Stomach smooth muscle (tissue), 2 donors: ENCODE data around the gene NUMBL.

ENCODE experiments used
- H3K27ac ChIP-seq: one replicate; pipeline ENCODE4 v1.7.0; 2013; ENCODE audit warnings: mild to moderate bottlenecking, low read length, inconsistent platforms
- H3K27me3 ChIP-seq, 2 donors: one replicate each; pipeline ENCODE4 v1.7.0; 2013; ENCODE audit warnings: low read length in 2 of 2; ENCODE audit not compliant: insufficient read depth in 2 of 2, control insufficient read depth in 1 of 2
- H3K36me3 ChIP-seq, 2 donors: one replicate each; pipeline ENCODE4 v1.7.0; 2013; ENCODE audit warnings: low read length in 2 of 2; ENCODE audit not compliant: control insufficient read depth in 2 of 2, insufficient read depth in 2 of 2
- H3K4me1 ChIP-seq: one replicate; pipeline ENCODE4 v1.7.0; 2013; ENCODE audit warnings: low read length; ENCODE audit not compliant: control insufficient read depth, insufficient read depth
- H3K4me3 ChIP-seq, 2 donors: one replicate each; pipeline ENCODE4 v1.7.0; 2013; ENCODE audit warnings: low read length in 2 of 2
- H3K9ac ChIP-seq, 2 donors: one replicate each; pipeline ENCODE4 v1.7.0; 2013; ENCODE audit warnings: low read length in 2 of 2, mild to moderate bottlenecking in 1 of 2
- H3K9me3 ChIP-seq, 2 donors: one replicate each; pipeline ENCODE4 v1.7.0; 2013; ENCODE audit warnings: low read length in 2 of 2; ENCODE audit not compliant: control insufficient read depth in 2 of 2
- donor health status: healthy.
- donor health status: Pancreatic carcinoma.

NUMBL gene

DNA sequence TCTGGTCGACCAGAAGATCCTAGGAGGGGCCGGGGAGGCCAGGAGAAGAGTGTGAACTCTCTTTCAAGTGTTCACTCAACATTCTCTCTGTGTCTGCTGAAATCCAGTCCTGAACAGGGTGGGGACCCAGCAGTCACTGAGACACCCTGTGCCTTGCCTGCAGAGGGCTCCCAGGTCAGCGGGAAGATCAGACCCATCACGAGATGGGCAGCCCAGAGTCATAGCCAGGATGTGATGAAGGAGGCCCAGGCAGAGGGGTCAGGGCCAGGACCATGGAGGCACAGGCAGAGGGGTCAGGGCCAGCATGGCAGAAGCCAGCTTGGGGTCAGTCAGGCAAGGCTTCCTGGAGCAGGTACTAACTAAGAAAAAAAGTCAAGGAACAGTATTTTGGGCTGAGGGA lies 9.4 kb downstream of the NUMBL start:
- H3K27ac ChIP-seq, result no peak overlapping the region
- peaks cover 53 to 59% of the 10 kb centered on the region in 2 donors for H3K36me3 ChIP-seq
- H3K4me3 ChIP-seq, result no peak overlapping the region
- peaks cover 7% of the 10 kb centered on the region for H3K4me1 ChIP-seq
- H3K9ac ChIP-seq, result no peak overlapping the region
- no peaks in the 10 kb centered on the region for H3K9me3 ChIP-seq
- H3K27me3 ChIP-seq, result no peaks in the 10 kb centered on the region

GRCh38 chr19:40677156-40677555 lies 13.3 kb downstream of the NUMBL start:
- no peaks in the 10 kb centered on the region for H3K9me3 ChIP-seq
- no peak overlapping the region for H3K4me3 ChIP-seq
- peaks cover 54 to 57% of the 10 kb centered on the region in 2 donors for H3K36me3 ChIP-seq
- no peak overlapping the region for H3K9ac ChIP-seq
- no peak overlapping the region for H3K27ac ChIP-seq
- no peaks in the 10 kb centered on the region for H3K27me3 ChIP-seq
- H3K4me1 ChIP-seq, result peaks cover 3% of the 10 kb centered on the region

- Histone ChIP-seq H3K4me1 (peaks cover 3% of the 10 kb centered on the region), H3K9ac (no peak overlapping the region), H3K9me3 (no peaks in the 10 kb centered on the region), H3K36me3 (peaks cover 68 to 75% of the 10 kb centered on the region in 2 donors), H3K27me3 (no peaks in the 10 kb centered on the region), H3K27ac (no peak overlapping the region), H3K4me3 (no peak overlapping the region)
Observed at GRCh38 chr19:40674291-40674690, 16.2 kb downstream of the NUMBL start.

GRCh38 chr19:40673397-40673796 lies 17.1 kb downstream of the NUMBL start:
- Histone ChIP-seq H3K27me3 (no peaks in the 10 kb centered on the region), H3K27ac (no peak overlapping the region), H3K9me3 (no peaks in the 10 kb centered on the region), H3K36me3 (peaks cover 71 to 80% of the 10 kb centered on the region in 2 donors), H3K4me1 (peaks cover 3% of the 10 kb centered on the region), H3K4me3 (no peak overlapping the region), H3K9ac (no peak overlapping the region)

DNA sequence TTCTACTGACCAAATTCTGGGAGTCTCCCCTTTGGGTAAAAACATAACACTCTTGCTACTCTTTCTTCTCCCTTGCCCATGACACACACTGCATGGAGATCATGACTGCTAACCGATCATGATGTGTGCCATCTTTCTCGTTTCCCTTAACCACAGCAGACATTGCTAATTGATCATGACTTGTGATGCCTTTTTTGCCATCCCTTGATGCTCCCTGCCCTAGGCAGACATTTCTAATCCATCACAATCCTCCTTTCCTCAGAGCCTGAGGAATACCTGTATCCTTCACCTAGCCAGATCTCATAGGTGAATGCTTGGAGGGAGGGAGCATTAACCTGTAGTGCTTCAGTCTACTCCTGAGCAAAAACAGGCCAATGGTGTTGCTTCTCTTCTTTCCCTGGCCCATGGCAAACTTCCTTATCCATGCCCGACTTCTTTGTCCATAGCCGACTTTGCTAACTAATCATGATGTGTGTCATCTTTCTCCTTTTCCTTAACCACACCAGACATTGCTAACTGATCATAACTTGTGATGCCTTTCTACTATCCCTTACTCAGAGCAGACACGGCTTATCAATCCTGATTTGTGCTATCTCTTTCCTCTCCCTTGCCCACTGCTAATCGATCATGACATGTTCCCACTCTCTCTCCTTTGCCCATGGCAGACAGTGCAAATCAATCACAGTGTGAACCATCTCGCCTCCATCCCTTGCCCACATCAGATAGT lies 17.7 kb downstream of the NUMBL start:
- Histone ChIP-seq H3K27me3 (no peaks in the 10 kb centered on the region), H3K4me3 (no peak overlapping the region), H3K9me3 (no peaks in the 10 kb centered on the region), H3K4me1 (peaks cover 3% of the 10 kb centered on the region), H3K9ac (no peak overlapping the region), H3K27ac (no peak overlapping the region), H3K36me3 (peaks cover 66 to 73% of the 10 kb centered on the region in 2 donors)

- Histone ChIP-seq H3K36me3 (peaks cover 62 to 66% of the 10 kb centered on the region in 2 donors), H3K9me3 (no peaks in the 10 kb centered on the region), H3K9ac (no peak overlapping the region), H3K4me3 (no peak overlapping the region), H3K27me3 (no peaks in the 10 kb centered on the region), H3K4me1 (peaks cover 3% of the 10 kb centered on the region), H3K27ac (no peak overlapping the region)
Observed at GRCh38 chr19:40672038-40672437, 18.4 kb downstream of the NUMBL start.

- Histone ChIP-seq H3K27ac (no peak overlapping the region), H3K4me1 (peaks cover 3% of the 10 kb centered on the region), H3K27me3 (no peaks in the 10 kb centered on the region), H3K4me3 (no peak overlapping the region), H3K9me3 (no peaks in the 10 kb centered on the region), H3K36me3 (peaks cover 62 to 63% of the 10 kb centered on the region in 2 donors), H3K9ac (no peak overlapping the region)
Observed at GRCh38 chr19:40671404-40671803, 19.0 kb downstream of the NUMBL start.

DNA sequence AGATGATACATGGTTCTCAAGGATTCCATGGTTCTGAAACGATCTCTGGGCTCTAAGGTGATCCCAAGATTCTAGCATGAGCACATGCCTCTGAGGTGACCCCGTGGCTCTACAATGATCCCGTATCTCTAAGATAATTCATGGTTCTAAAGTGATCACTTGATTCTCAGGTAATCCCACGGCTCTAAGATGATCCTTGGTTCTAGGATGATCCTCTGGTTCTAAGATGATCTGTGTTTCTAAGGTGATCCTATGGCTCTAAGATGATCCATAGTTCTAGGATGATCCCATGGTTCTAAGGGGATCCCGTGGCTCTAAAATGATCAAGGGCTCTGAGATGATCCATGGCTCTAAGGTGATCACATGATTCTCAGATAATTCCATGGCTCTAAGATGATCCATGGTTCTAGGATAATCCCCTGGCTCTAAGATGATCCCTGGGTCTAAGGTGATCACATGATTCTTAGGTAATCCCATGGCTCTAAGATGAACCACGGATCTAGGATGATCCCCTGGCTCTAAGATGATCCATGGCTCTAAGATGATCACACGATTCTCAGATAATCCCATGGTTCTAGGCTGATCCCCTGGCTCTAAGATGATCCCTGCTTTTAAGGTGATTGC lies 21.3 kb downstream of the NUMBL start:
- H3K9ac ChIP-seq, result no peak overlapping the region
- H3K27ac ChIP-seq, result no peak overlapping the region
- H3K4me3 ChIP-seq, result no peak overlapping the region
- H3K9me3 ChIP-seq, result no peaks in the 10 kb centered on the region
- H3K27me3 ChIP-seq, result no peaks in the 10 kb centered on the region
- peaks cover 52% of the 10 kb centered on the region in 2 donors for H3K36me3 ChIP-seq
- H3K4me1 ChIP-seq, result no peaks in the 10 kb centered on the region

DNA sequence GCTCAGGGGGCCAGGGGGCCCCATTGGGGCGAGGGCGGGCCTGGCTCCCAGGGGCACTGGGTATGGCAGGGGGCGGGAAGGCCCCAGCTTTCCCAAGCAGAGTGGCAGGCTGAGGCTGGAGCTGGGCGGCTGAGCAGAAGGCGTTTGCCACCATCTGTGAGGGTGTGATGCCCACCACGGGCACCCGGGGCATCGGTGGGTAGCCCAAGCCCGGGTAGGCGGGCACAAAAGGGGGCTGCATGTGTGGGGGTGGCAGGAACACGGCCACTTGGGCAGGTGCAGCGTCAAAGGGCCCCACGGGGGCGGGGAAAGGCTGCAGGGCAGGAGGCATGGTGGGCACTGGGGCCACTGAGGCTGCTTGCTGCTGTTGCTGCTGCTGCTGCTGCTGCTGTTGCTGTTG lies 22.8 kb downstream of the NUMBL start:
- Histone ChIP-seq H3K4me1 (peaks cover 10% of the 10 kb centered on the region), H3K27me3 (no peaks in the 10 kb centered on the region), H3K36me3 (peaks cover 37% of the 10 kb centered on the region in 2 donors), H3K4me3 (no peak overlapping the region), H3K27ac (no peak overlapping the region), H3K9me3 (no peaks in the 10 kb centered on the region), H3K9ac (no peak overlapping the region)

- Histone ChIP-seq H3K4me1 (peaks cover 10% of the 10 kb centered on the region), H3K27me3 (no peaks in the 10 kb centered on the region), H3K9ac (no peak overlapping the region), H3K27ac (no peak overlapping the region), H3K4me3 (no peak overlapping the region), H3K9me3 (no peaks in the 10 kb centered on the region), H3K36me3 (peaks cover 30% of the 10 kb centered on the region in 2 donors)
Observed at GRCh38 chr19:40666803-40667438, 23.5 kb downstream of the NUMBL start.
